Measurements from ENCODE around the gene PHF23. TPM values are rescaled to one million over a fixed set of nuclear protein-coding genes. Genes with fewer than 3 reads are reported as not detected.

Gene PHF23
- total and polyA plus RNA-seq, 9 of the 15 experiments (the other 6 are each of a cell fraction or from before 2014, with no cell fraction given) = 7.4 to 87.5 (median 33.7) TPM

- TF ChIP-seq ZNF311 (CRISPR knock-in tag; IDR thresholded peaks at IDR 0.05) = no peak
- TF ChIP-seq ZNF586 (CRISPR knock-in tag; conservative IDR thresholded peaks at IDR 0.05) = no peak
- TF ChIP-seq TBL1XR1 (IDR thresholded peaks at IDR 0.05; ENCODE audit: low read length in 2 of 2) = no peak
- TF ChIP-seq LEF1 (IDR thresholded peaks at IDR 0.05) = no peak
Measured at GRCh38 chr17:7285679-7286078, 46.4 kb upstream of the PHF23 start (continued).

GRCh38 chr17:7284911-7285310, 45.7 kb upstream of the PHF23 start:
- H2AFZ ChIP-seq (ENCODE audit: low read depth, low read length) = no peak overlapping the region
- WGBS (ENCODE audit: insufficient coverage, low coverage, missing lambda C conversion rate) = 92% methylated on average over 15 of the region's 16 CpGs
- in situ Hi-C loops (cut with MboI) (loop anchor here (5.0 kb wide), 1 partner anchor 57 kb away; no protein-coding TSS in a partner anchor), intact Hi-C loops (cut with micrococcal nuclease) (loop anchor here (5.0 kb wide), 1 partner anchor 48 kb away; the partner anchor contains the start of gene PHF23)
- H3K4me3 ChIP-seq = no peak overlapping the region
- 0 out of 3 replicates have a peak, but pooled peaks cover 3% of the 10 kb centered on the region for H3K36me3 ChIP-seq (ENCODE audit: control insufficient read depth, insufficient read depth, low read length)
- H3K9me1 ChIP-seq (ENCODE audit: control insufficient read depth, insufficient read depth, low read length) = no peaks in the 10 kb centered on the region
- H3K27me3 ChIP-seq (ENCODE audit: control insufficient read depth in 2 of 2, insufficient read depth in 2 of 2, low read length in 2 of 2) = no peaks in the 10 kb centered on the region
- H4K20me1 ChIP-seq (replicated peaks; ENCODE audit: control insufficient read depth, insufficient read depth, low read length) = no peaks in the 10 kb centered on the region; the same call in 1 of the 2 replicates
- H3K27ac ChIP-seq (ENCODE audit: extremely low read depth, low read depth, low read length) = no peak overlapping the region
- BruUV-seq (replicated peaks) = no TSS peak
- ChIA-PET POLR2A (interaction anchor here (0.6 to 1.2 kb wide), 2 partner anchors 11 to 296 kb away, joined by 5 to 13 read pairs; no protein-coding TSS in a partner anchor), CTCF (ENCODE audit: low intra/inter-chr PET ratio) (no interaction called here)
- H3K9ac ChIP-seq (ENCODE audit: insufficient read depth in 1 of 2, low read depth in 2 of 2, low read length in 2 of 2) = no peak overlapping the region
- FAIRE-seq (no peak), ATAC-seq (no peak), DNase-seq (ENCODE audit: extremely low read depth in 1 of 4, low spot score in 3 of 4) (no peak)
- peaks cover 15 to 51% of the 10 kb centered on the region in 2 experiments; a peak in 4 of 5 replicates for H3K4me1 ChIP-seq (replicated peaks in 1 of 2; ENCODE audit: control insufficient read depth in 2 of 2, insufficient read depth in 2 of 2, low read length in 2 of 2)
- no peaks in the 10 kb centered on the region for H3K9me3 ChIP-seq (replicated peaks; ENCODE audit: control insufficient read depth, insufficient read depth, low read depth, low read length)
- no peak overlapping the region for H3K4me2 ChIP-seq (ENCODE audit: insufficient read depth, low read length)
- no peaks in the 10 kb centered on the region; the same call in 2 of the 3 replicates for H3K79me2 ChIP-seq (ENCODE audit: control insufficient read depth, insufficient read depth, low read length)
- TF ChIP-seq NFE2 (IDR thresholded peaks at IDR 0.05; ENCODE audit: low read depth) = no peak
- no peak for TF ChIP-seq SMAD3 (CRISPR knock-in tag; conservative IDR thresholded peaks at IDR 0.05)
- TF ChIP-seq ZNF41 (CRISPR knock-in tag; conservative IDR thresholded peaks at IDR 0.05) = no peak
- TF ChIP-seq ZBTB33 (CRISPR knock-in tag; IDR thresholded peaks at IDR 0.05) = no peak
- TF ChIP-seq ZNF121 (CRISPR knock-in tag; conservative IDR thresholded peaks at IDR 0.05) = no peak
- no peak for TF ChIP-seq NFIC (IDR thresholded peaks at IDR 0.05)
- no peak for TF ChIP-seq THRAP3 (IDR thresholded peaks at IDR 0.05; ENCODE audit: borderline replicate concordance)
- no peak for TF ChIP-seq SIN3B (IDR thresholded peaks at IDR 0.05; ENCODE audit: low read depth)
- TF ChIP-seq ZC3H11A (IDR thresholded peaks at IDR 0.05; ENCODE audit: low read depth, low read length) = no peak
- no peak for TF ChIP-seq ZBTB7A (IDR thresholded peaks at IDR 0.05; ENCODE audit: borderline replicate concordance, control insufficient read depth, low read depth, low read length)
- TF ChIP-seq SRF (CRISPR knock-in tag; IDR thresholded peaks at IDR 0.05) = no peak
- no peak for TF ChIP-seq U2AF2 (optimal IDR thresholded peaks at IDR 0.05; ENCODE audit: low read depth, low read length)
- TF ChIP-seq POLR3G (IDR thresholded peaks at IDR 0.05; ENCODE audit: extremely low read depth, insufficient read length, insufficient replicate concordance) = no peak
- TF ChIP-seq THRB (CRISPR knock-in tag; conservative IDR thresholded peaks at IDR 0.05) = no peak
- no peak for TF ChIP-seq CEBPG (CRISPR knock-in tag; IDR thresholded peaks at IDR 0.05)
- TF ChIP-seq CEBPG (tag; conservative IDR thresholded peaks at IDR 0.05 in 1 of 2, IDR thresholded peaks at IDR 0.05 in 1 of 2) = no peak

Measured in K562 (cell line).